HEK293T (cell line): ENCODE measurements around the gene TNFAIP8.

Experiments
- CTCF ChIA-PET: fragments of 350-600 bp; formaldehyde crosslinking; extraction: SDS; loops from one replicate; lab custom pipeline; 2021; ENCODE audit warnings: antibody characterized with exemption, inconsistent platforms; lab: Yijun Ruan, JAX
- POLR2A ChIA-PET: fragments of 350-600 bp; formaldehyde crosslinking; extraction: SDS; loops from one replicate; lab custom pipeline; 2020; ENCODE audit warnings: antibody characterized with exemption, inconsistent platforms; lab: Yijun Ruan, JAX
- DNase-seq: peaks from one replicate; pipeline ENCODE4 v3.0.0; 2012; ENCODE audit warnings: mixed read lengths; ENCODE audit errors: extremely low spot score
- ARNT ChIP-seq: fragments of 450-650 bp; IDR thresholded peaks from 2 replicates; pipeline ENCODE4 v1.6.1; 2017; ENCODE audit warnings: mild to moderate bottlenecking
- BHLHE40 ChIP-seq: fragments of 450-650 bp; IDR thresholded peaks from 2 replicates; pipeline ENCODE4 v1.6.1; 2016; ENCODE audit warnings: mild to moderate bottlenecking, moderate library complexity, borderline replicate concordance
- CTBP1 ChIP-seq: fragments of 450-650 bp; IDR thresholded peaks from 2 replicates; pipeline ENCODE4 v1.6.1; 2016; ENCODE audit warnings: borderline replicate concordance
- ELF4 ChIP-seq: fragments of 450-650 bp; IDR thresholded peaks from 2 replicates; pipeline ENCODE4 v1.6.1; 2017; ENCODE audit warnings: antibody characterized with exemption
- FOXA1 ChIP-seq: fragments of 450-650 bp; IDR thresholded peaks from 2 replicates; pipeline ENCODE4 v1.6.1; 2016; ENCODE audit warnings: mild to moderate bottlenecking
- FOXK2 ChIP-seq: fragments of 450-650 bp; IDR thresholded peaks from 2 replicates; pipeline ENCODE4 v1.6.1; 2016; ENCODE audit warnings: mild to moderate bottlenecking
- FOXM1 ChIP-seq: fragments of 450-650 bp; IDR thresholded peaks from 2 replicates; pipeline ENCODE4 v1.6.1; 2017; ENCODE audit warnings: mild to moderate bottlenecking, borderline replicate concordance
- HDGF ChIP-seq: fragments of 450-650 bp; IDR thresholded peaks from 2 replicates; pipeline ENCODE4 v1.6.1; 2017; ENCODE audit warnings: antibody characterized with exemption, borderline replicate concordance
- L3MBTL2 ChIP-seq: fragments of 450-650 bp; conservative IDR thresholded peaks from 2 replicates; pipeline ENCODE4 v1.6.1; 2016; ENCODE audit warnings: mild to moderate bottlenecking
- LEF1 ChIP-seq: fragments of 450-650 bp; IDR thresholded peaks from 2 replicates; pipeline ENCODE4 v1.6.1; 2017; ENCODE audit warnings: mild to moderate bottlenecking, borderline replicate concordance
- NFRKB ChIP-seq: fragments of 450-650 bp; IDR thresholded peaks from 2 replicates; pipeline ENCODE4 v1.6.1; 2016; ENCODE audit warnings: mild to moderate bottlenecking, moderate library complexity
- PKNOX1 ChIP-seq: fragments of 450-650 bp; IDR thresholded peaks from 2 replicates; pipeline ENCODE4 v1.6.1; 2016
- SP1 ChIP-seq: fragments of 450-650 bp; IDR thresholded peaks from 2 replicates; pipeline ENCODE4 v1.6.1; 2017
- SUZ12 ChIP-seq: fragments of 450-650 bp; IDR thresholded peaks from 2 replicates; pipeline ENCODE4 v1.6.1; 2016; ENCODE audit warnings: mild to moderate bottlenecking
- TARDBP ChIP-seq: fragments of 450-650 bp; IDR thresholded peaks from 2 replicates; pipeline ENCODE4 v1.6.1; 2016
- ZNF384 ChIP-seq: fragments of 450-650 bp; IDR thresholded peaks from 2 replicates; pipeline ENCODE4 v1.6.1; 2016

Gene TNFAIP8

GRCh38 chr5:119368238-119368630 is 12.4 kb downstream of the TNFAIP8 start:
- TF ChIP-seq FOXA1 (no peak), TARDBP (no peak)
- no peak for DNase-seq
- ChIA-PET POLR2A (no interaction called here), CTCF (no interaction called here)

GRCh38 chr5:119370486-119370885 is 14.7 kb downstream of the TNFAIP8 start:
- TF ChIP-seq FOXK2: no peak
- TF ChIP-seq NFRKB: no peak
- no peak for TF ChIP-seq ARNT
- no peak for TF ChIP-seq CTBP1
- no peak for TF ChIP-seq BHLHE40
- no peak for TF ChIP-seq FOXM1
- TF ChIP-seq HDGF: no peak
- CTCF ChIA-PET: interaction anchor here (0.6 to 0.9 kb wide), 2 partner anchors 14 to 55 kb away, joined by 3 to 4 read pairs; partner anchors contain the start of gene TNFAIP8
- no peak for DNase-seq
- POLR2A ChIA-PET: no interaction called here

DNA sequence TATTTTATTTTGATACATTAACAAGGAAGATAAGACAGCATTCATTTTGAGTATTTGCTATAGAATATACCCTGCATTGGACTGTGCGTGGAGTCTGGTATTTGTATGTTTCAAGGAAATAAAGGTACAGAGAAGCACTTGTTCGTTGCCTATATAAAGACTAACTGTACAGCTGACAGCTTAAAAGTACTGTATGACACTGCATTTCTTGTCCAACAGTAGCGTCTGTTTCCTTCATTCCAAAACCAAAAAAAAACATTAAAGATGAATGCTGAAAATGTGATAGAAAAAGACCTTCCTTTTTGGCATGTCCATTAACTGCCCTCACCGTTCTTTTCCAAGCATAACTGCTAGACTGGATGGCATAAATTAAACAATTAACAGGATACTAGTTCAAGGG is 15.3 kb downstream of the TNFAIP8 start:
- POLR2A ChIA-PET: no interaction called here
- CTCF ChIA-PET: no interaction called here

DNA sequence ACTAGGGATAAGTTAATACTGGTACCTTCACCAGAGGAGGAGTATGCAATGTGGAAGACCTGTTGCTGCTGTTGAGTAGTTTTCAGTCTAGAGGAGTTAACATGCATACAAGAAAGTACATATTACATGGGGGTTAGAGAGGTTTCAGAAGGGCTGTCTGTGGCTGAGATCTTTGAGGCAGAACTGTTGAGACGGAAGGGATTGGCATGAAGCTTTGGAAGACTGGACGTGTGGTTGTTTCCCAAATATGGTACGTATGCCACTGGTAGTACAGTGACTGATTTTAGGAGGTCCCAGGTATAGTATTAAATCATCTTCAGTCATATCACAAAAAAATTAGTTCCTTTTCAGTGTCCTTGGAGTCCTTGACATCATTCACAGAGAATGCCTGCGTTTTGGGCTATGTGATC is 17.6 kb downstream of the TNFAIP8 start:
- TF ChIP-seq SUZ12 (no peak), NFRKB (no peak), CTBP1 (no peak), HDGF (no peak), TARDBP (no peak), BHLHE40 (no peak), FOXM1 (no peak), L3MBTL2 (no peak), FOXK2 (no peak), SP1 (no peak)
- CTCF ChIA-PET: no interaction called here
- DNase-seq: no peak
- POLR2A ChIA-PET: no interaction called here

More for the DNA sequence above, 15.3 kb downstream of the TNFAIP8 start:
- TF ChIP-seq ELF4 (no peak), FOXM1 (no peak), ZNF384 (no peak), PKNOX1 (no peak), BHLHE40 (no peak), FOXK2 (no peak), NFRKB (no peak), L3MBTL2 (no peak), ARNT (no peak)
- no peak for DNase-seq

GRCh38 chr5:119374901-119375300 is 19.1 kb downstream of the TNFAIP8 start:
- POLR2A ChIA-PET: interaction anchor here (0.6 kb wide), 1 partner anchor 77 kb away, joined by 4 read pairs; no protein-coding TSS in a partner anchor
- no peak for DNase-seq
- CTCF ChIA-PET: no interaction called here
- no peak for TF ChIP-seq FOXK2
- no peak for TF ChIP-seq TARDBP
- TF ChIP-seq HDGF: no peak
- no peak for TF ChIP-seq FOXM1
- TF ChIP-seq NFRKB: no peak
- TF ChIP-seq LEF1: no peak
- TF ChIP-seq L3MBTL2: no peak
- TF ChIP-seq ARNT: no peak
- TF ChIP-seq ELF4: no peak
- TF ChIP-seq ZNF384: no peak
- no peak for TF ChIP-seq BHLHE40
- no peak for TF ChIP-seq SUZ12
- TF ChIP-seq CTBP1: no peak
- no peak for TF ChIP-seq FOXA1

DNA sequence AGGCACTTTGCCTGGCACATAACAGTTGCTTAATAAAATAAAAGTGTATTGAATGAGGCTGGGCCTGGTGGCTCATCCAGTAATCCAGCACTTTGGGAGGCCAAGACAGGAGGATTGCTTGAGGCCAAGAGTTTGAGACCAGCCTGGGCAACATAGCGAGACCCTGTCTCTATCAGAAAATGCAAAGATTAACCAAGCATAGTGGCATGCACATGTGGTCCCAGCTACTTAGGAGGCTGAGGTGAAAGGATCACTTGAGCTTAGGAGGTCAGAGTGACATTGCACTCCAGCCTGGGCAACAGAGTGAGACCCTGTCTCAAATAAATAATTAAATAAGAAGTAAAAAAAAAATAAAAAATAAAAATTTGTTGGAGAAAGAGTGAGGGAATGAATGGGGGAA is 21.2 kb downstream of the TNFAIP8 start:
- ChIA-PET CTCF (interaction anchor here (1.0 kb wide), 1 partner anchor 9 kb away, joined by 3 read pairs; no protein-coding TSS in a partner anchor), POLR2A (no interaction called here)
- DNase-seq: no peak
- TF ChIP-seq LEF1 (no peak), FOXK2 (no peak), FOXA1 (no peak)

DNA sequence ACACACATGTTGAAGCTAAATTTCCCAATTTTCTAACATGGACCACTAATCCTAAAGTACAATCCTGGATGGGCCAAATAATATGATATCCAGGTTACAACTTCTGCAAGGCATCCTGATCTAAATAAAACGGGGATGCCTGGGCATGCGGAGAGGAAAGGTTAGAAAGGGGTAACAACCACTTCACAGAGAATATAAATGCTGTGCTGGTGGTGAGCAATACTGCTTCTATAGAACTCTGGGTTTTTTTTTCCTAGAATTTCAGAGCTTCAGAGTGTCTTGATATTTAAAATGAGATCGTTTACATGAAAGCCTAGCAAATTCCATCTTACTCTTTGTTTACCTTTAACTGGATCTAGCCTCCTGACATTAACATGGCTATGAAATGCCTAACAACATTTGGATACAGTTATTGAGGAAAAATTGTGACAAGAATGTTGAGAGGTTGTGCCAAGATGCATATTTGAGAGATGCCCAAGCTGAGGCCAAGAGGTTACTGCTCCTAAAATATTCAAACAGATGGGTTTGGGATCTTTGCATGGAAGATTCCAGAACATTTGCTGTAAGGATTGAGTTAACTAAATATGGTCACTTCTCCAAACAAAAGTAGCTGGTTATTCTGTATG is 22.4 kb downstream of the TNFAIP8 start:
- ChIA-PET POLR2A (no interaction called here), CTCF (interaction anchor here (0.7 to 1.4 kb wide), 3 partner anchors 8 to 1499 kb away, joined by 3 to 5 read pairs (median 3); no protein-coding TSS in a partner anchor)
- DNase-seq: no peak
- TF ChIP-seq LEF1 (no peak), PKNOX1 (no peak), ZNF384 (no peak), CTBP1 (no peak), SUZ12 (no peak), FOXA1 (no peak), ARNT (no peak), NFRKB (no peak), SP1 (no peak), TARDBP (no peak), FOXK2 (no peak)
